ACHN (cell line): ENCODE results near the gene PAPPA.
A peak's percentile ranks its signal among the peaks of the same experiment; 100 is the strongest.

Source experiments
- DNase-seq: peaks from one replicate; pipeline ENCODE4 v3.0.0-alpha.2; 2015
- in situ Hi-C: cut with HindIII; loops from 2 replicates; pipeline ENCODE4 v1.10.0; 2017; ENCODE audit warnings: low sequenced_read_pairs, low pct_ligation_motif_present, low pct_unique_long_range_greater_than_20kb

The PAPPA gene

GRCh38 chr9:116383936-116384335 is 230.3 kb downstream of the PAPPA start:
- in situ Hi-C loops: no loop called here
- no peak for DNase-seq

GRCh38 chr9:116387934-116388698 is 234.5 kb downstream of the PAPPA start:
- in situ Hi-C loops: no loop called here
- peak; percentile 89 for DNase-seq

DNA sequence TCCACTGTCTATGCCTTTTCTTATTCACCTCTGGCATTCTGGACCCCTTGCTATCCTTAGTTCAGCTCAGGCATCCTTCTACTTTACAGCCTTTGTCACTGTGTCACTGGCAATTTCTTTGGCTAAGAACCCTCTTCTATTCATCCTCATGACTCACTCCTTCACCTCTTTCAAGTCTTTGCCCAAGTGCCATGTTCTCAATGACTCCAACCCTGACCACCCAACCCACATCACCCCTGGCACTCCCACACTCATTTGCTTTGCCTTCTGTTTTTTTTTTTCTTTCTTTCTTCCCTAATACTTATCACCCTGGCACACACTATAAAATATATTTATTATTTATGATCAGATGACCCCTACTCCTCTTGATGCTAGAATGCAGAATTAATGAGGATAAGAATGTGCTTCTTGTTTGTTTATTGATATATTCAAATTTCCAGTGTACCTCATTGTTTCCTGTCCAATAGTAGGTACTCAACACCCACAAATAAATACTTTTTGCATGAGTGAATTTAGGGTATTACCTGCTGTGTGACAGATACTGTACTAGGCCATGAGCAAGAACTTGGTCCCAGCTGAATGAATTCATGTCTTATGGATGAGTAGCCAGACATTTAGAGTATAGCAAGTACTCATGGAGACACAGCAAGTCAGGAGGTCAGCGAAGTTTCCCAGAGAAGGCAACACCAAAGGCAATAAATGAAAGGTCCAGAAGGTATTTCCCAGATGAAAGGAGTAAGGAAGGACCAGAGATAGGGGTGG is 236.1 kb downstream of the PAPPA start:
- peak; percentile 44 for DNase-seq
- in situ Hi-C loops: no loop called here

DNA sequence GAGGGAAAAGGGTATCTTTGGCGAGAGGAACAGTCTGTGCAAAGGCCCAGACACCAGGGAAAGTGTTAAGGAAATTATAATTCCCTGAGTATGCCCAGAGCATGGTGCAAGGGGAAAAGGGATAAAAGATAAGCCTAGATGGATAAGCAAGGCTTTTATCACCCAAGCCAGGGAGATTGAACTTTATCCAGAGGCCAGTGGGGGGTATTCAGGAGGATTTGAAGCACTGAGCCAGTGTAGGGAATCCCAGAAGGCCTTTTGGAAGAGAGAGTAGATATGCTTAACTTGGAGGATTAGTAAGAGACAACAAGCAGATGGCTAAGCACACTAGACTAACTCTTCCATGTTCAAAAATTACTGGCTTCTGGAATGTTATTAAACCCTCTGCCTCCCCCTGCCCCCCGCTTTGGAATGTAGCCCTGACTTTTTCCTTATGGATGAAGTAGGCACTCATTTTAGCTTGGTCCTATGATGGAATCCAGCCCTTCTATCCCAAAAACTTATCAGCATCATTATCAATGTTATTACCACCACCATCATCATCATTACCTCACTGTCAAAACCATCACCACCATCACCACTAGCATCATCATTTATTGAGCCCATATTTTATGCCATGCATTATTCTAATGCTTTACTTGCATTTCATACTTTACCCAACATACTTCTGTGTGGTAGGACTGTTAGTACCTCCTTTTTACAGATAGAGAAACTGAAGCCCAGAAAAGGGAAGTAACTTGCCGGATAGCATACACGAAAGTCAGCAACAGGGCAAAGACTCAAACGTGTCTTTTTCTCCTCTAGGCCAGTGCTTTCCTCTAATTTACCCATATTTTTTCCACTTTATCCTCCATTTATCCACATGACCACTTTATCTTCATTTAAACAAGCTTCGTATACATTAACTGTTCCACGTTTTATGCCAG is 237.0 kb downstream of the PAPPA start:
- in situ Hi-C loops: no loop called here
- no peak for DNase-seq

DNA sequence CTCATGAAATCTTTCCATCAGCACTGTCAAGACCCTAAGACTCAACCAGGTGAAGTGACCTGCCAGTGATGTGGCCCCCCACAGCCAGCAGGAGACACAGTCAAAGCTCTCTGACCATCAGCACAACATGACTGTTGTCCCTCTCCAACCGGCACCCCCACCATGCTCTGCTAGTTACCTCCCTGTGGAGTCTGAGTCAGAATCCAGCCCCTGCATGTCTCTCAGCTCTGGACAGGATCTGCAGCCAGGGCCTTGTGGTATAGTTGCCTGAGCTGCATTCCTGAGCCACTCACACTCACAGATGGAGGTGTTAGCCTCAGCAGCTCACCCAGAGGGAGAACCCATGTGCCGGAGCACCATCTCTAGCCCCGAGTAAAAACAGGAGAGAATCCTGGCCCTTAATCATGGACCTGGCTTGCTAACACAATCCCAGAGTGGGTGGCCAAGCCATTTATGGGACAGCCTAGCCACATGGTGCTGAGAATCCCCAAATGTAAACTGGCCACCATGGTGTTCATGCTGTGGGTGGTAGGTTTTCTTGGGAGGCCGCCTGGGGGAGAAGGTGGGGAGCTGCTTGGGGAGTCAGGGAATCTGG is 237.8 kb downstream of the PAPPA start:
- peak; percentile 78 for DNase-seq
- in situ Hi-C loops: no loop called here

DNA sequence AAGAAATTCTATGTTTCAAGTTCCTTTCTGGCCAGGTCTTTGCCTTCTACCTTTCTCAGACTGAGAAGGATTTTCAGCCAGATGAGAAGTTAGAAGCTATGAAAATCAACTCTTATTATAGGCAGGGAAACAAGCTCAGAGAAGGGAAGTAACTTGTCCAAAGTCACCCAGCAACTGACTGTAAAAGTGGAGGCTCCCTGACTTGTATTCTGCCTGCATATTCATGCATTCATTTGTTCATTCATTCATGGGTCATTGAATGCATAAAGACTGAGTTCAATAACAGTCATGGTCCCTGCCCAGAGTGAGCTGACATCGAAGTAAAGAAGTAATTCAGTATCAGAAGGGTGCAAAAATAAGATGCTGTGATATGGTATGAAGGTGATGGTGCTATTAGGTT is 239.6 kb downstream of the PAPPA start:
- in situ Hi-C loops: no loop called here
- DNase-seq: no peak

DNA sequence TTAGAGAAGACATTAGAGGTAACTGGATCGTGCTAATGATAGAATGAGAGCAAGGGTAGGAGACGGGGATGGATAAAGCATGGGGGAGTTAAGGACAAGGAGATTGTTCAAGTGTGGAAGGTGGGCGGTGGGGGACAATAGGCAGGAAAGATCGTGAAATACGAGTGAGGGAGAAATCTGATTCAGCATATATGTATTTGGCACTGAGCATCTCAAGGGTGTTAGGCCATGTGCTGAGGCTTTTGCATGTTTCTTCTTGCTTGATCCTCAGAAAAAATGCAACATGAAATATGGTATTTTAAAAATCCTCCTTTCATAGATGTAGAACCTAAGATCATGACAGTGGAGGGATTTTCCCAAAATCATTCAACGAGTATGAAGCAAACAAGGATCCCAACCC is 240.5 kb downstream of the PAPPA start:
- DNase-seq: no peak
- in situ Hi-C loops: no loop called here

- DNase-seq: no peak
- in situ Hi-C loops: no loop called here
These were observed 241.5 kb downstream of the PAPPA start for GRCh38 chr9:116394894-116395698.

DNA sequence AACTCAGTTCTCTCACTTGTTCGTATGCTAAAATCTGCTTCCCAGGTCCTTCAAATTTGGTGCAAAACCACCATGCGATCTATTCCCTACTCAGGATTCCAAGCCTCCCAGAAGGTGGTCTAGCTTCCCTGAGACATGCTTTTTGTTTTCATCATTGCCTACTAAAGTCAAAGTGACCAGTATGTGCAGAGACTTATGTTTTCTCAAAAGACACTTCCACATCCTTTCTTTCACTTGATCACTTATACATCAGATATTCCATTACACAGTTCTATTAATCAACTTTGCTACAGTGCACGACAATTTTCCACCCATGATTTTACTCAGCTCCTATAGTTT is 242.1 kb downstream of the PAPPA start:
- in situ Hi-C loops: no loop called here

GRCh38 chr9:116403171-116403570 is 249.6 kb downstream of the PAPPA start:
- in situ Hi-C loops: no loop called here

More for the DNA sequence above, 242.1 kb downstream of the PAPPA start:
- no peak for DNase-seq

DNA sequence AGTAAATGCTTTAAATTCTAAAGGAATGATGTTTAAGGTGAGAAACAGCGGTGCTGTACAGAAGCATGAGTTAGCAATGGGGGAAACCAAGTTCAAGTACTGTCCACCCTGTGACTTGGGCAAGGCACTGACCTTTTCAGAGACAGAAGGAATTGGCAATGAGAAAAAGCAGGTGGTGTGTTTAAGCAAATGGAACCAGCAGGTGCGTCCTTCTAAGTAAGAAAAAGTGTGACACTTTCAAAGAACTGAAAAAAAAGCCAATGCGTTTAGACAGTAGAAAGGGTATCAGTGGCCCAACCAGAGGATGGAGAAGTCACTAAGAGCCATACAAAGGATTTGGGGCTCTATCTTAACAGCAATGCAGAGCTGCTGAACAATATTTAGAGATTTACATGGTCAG is 250.6 kb downstream of the PAPPA start:
- DNase-seq: no peak
- in situ Hi-C loops: no loop called here

More at GRCh38 chr9:116403171-116403570, 249.6 kb downstream of the PAPPA start:
- no peak for DNase-seq

DNA sequence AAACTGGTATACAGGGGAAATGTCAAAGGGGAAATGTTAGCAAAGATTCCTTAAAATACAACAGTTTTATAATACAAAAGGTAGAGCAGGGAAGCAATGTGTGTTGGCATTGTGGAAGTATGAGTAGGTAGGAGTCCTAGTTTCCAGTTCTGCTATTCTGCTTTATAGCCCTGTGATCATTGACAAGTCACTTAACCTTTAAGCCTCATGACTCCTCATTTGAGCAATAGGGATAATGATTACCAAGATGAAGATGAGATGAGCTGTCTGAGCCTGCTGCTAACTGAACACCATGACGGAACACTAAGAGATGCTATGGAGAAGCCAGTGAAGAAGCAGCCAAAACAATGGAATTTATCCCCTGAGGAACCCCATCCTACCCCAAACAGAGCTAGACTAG is 251.7 kb downstream of the PAPPA start:
- in situ Hi-C loops: no loop called here
- peak; percentile 87 for DNase-seq

DNA sequence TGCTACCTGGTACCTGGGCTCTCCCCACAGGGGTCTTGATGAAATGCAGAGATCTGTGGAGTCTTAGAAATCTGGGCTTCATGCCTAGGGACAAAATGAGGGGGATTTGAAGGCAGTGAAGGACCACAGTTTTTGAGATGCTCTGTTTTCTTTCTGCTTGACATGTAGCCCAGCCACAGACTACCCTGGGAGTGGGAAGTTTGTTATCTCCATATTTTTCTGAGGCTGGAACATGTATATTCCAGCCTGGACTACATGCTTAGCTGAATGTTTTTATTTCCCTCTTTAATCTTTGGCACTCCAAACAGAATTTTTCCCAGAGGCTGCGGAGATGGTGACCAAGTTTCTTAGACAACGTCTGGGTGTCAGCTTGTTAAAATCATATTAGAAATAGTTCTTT is 252.9 kb downstream of the PAPPA start:
- no peak for DNase-seq
- in situ Hi-C loops: no loop called here

DNA sequence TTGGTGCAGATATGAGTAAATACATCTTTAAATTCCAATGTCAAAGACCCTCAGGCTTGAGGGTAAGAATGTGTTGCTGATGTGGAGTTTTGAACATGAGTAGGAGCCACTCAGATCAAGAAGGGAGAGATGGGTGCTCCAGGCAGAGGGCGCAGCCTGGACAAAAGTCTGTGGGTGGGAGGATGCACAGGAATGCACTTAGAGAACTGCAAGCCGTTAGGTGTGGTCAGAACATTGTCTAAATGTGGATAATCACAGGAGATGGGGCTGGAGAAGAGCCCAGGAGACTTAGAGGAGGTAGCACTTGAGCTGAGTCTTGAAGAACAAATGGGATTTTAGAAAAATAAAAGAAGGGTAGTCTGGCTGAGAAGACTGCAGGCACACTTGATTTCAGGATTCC is 255.5 kb downstream of the PAPPA start:
- in situ Hi-C loops: no loop called here
- DNase-seq: no peak

GRCh38 chr9:116409638-116410037 is 256.0 kb downstream of the PAPPA start:
- DNase-seq: no peak

GRCh38 chr9:116411506-116411905 is 257.9 kb downstream of the PAPPA start:
- no peak for DNase-seq
- in situ Hi-C loops: no loop called here

More at GRCh38 chr9:116409638-116410037, 256.0 kb downstream of the PAPPA start:
- in situ Hi-C loops: no loop called here

DNA sequence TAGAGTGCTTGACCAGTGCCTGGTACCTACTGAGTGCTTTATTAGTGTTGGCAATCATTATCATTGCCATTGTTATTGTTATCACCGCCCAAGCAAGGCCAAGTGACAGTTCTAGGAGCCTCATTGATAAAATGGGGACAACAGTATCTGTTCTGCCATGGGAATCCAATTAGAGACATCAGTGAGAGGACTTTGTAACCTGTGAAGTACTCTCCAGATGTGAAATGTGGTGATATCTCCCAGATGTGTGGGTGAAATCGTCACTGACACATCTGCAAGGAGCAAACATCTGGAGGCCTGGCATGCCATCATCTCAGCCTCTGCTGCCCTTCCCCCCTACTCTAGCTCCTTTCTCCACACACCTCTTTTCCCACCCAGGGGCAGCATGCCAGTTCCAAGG is 260.8 kb downstream of the PAPPA start:
- DNase-seq: no peak
- in situ Hi-C loops: no loop called here

DNA sequence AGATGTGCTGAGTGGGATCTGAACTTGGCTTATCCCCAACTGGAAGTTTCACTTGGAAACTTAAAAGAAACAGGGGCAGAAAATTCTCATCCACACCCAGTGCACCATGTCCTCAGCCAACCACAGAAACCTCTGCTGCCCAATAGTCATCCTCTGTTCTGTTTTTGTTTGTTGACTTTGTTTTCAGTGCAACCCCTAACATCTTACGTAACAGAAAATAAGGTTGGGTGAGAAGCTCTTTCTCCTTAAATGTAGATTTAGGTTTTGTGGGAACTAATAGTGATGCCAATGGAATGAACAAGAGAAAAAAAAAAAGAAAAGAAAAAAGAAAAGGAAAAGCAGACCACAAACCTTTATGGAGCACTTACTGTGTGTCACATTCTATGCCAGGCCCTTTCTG is 262.8 kb downstream of the PAPPA start:
- no peak for DNase-seq
- in situ Hi-C loops: no loop called here
